ENCODE measurements around the gene SCAF11. TPM values are rescaled to one million over a fixed set of nuclear protein-coding genes. Genes with fewer than 3 reads are reported as not detected.

Gene SCAF11
- polyA plus RNA-seq, 1 donor (not counting 4 experiments of a cell fraction or from before 2014, with no cell fraction given) = 54.5 TPM

DNA sequence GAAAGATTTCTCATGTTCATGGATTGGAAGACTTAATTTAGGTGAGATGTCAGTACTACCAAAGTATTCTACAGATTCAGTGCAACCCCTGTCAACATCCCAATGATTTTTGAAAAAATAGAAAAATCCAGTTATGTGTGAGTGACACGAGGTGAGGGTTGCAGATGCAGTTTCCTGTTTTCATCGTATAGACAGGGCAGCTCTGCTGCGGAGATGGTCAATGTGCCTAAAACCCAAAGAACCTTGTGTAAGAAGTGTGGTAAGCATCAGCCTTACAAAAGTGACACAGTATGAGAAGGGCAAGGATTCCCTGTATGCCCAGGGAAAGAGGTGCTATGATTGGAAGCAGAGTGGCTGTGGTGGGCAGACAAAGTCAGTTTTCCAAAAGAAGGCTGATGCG, 94.4 kb downstream of the SCAF11 start:
- H3K27ac ChIP-seq (ENCODE audit: control insufficient read depth, insufficient read depth, low read length) = no peak overlapping the region
- DNase-seq (ENCODE audit: low read depth, low spot score) = no peak
- TF ChIP-seq EZH2 (IDR thresholded peaks at IDR 0.05; ENCODE audit: low read length) = no peak
- TF ChIP-seq, protein P1, sequence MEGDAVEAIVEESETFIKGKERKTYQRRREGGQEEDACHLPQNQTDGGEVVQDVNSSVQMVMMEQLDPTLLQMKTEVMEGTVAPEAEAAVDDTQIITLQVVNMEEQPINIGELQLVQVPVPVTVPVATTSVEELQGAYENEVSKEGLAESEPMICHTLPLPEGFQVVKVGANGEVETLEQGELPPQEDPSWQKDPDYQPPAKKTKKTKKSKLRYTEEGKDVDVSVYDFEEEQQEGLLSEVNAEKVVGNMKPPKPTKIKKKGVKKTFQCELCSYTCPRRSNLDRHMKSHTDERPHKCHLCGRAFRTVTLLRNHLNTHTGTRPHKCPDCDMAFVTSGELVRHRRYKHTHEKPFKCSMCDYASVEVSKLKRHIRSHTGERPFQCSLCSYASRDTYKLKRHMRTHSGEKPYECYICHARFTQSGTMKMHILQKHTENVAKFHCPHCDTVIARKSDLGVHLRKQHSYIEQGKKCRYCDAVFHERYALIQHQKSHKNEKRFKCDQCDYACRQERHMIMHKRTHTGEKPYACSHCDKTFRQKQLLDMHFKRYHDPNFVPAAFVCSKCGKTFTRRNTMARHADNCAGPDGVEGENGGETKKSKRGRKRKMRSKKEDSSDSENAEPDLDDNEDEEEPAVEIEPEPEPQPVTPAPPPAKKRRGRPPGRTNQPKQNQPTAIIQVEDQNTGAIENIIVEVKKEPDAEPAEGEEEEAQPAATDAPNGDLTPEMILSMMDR (optimal IDR thresholded peaks at IDR 0.05 in 1 of 3, IDR thresholded peaks at IDR 0.05 in 1 of 3, conservative IDR thresholded peaks at IDR 0.05 in 1 of 3; ENCODE audit: extremely low read depth in 1 of 3, insufficient read depth in 2 of 3, low read length in 3 of 3) = no peak
- peaks cover 5 to 18% of the 10 kb centered on the region in 2 experiments for H3K36me3 ChIP-seq (ENCODE audit: control insufficient read depth in 2 of 2, extremely low read depth in 1 of 2, insufficient read depth in 2 of 2, low read length in 2 of 2)
- no peaks in the 10 kb centered on the region for H3K27me3 ChIP-seq (ENCODE audit: control insufficient read depth, extremely low read depth, insufficient read depth, low read length)
- no peaks in the 10 kb centered on the region for H3K9me3 ChIP-seq (ENCODE audit: control insufficient read depth, low read depth, low read length)
- no peaks in the 10 kb centered on the region for H3K4me1 ChIP-seq (ENCODE audit: control insufficient read depth, extremely low read depth, insufficient read depth, low read length)
- no peaks in the 10 kb centered on the region for H4K20me1 ChIP-seq (ENCODE audit: control insufficient read depth, extremely low read depth, insufficient read depth, low read length)
- H3K9ac ChIP-seq (ENCODE audit: control insufficient read depth, extremely low read depth, insufficient read depth, low read length) = no peak overlapping the region
- dilution Hi-C loops (cut with MboI; ENCODE audit: extremely low pct_ligation_motif_present, low sequenced_read_pairs) = no loop called here
- no peak overlapping the region for H3K4me3 ChIP-seq (ENCODE audit: control insufficient read depth in 2 of 3, extremely low read depth in 1 of 3, insufficient read depth in 2 of 3, low read depth in 1 of 3, low read length in 3 of 3)
- no peak overlapping the region for H3K4me2 ChIP-seq (ENCODE audit: control insufficient read depth, extremely low read depth, insufficient read depth, low read depth, low read length)
- no peaks in the 10 kb centered on the region for H3K9me1 ChIP-seq (ENCODE audit: control insufficient read depth, extremely low read depth, insufficient read depth, low read length)
- no peaks in the 10 kb centered on the region for H3K79me2 ChIP-seq (ENCODE audit: control insufficient read depth, insufficient read depth, low read length)
- FAIRE-seq = no peak
- no peak overlapping the region for H2AFZ ChIP-seq (ENCODE audit: control insufficient read depth, low read length)

DNA sequence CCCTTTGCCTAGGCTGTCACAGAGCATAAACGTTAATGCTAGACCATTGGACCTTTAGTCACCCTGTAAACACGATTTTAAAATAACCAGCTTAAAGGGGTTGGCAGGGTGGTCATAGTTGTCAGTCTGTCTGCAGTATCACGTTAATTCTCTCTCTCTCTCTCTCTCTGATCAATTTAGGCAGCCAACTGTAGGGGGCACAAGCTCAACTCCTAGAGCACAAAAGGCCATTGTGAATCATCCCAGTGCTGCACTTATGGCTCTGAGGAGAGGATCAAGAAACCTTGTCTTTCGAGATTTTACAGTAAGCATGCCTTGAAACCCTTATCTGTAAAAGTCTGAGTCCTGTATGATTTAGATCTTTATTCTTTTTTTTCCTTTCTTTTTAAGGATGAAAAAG, 97.1 kb downstream of the SCAF11 start:
- no peak overlapping the region for H3K4me3 ChIP-seq (ENCODE audit: control insufficient read depth in 2 of 3, extremely low read depth in 1 of 3, insufficient read depth in 2 of 3, low read depth in 1 of 3, low read length in 3 of 3)
- no peak for TF ChIP-seq EZH2 (IDR thresholded peaks at IDR 0.05; ENCODE audit: low read length)
- TF ChIP-seq, protein P1 (optimal IDR thresholded peaks at IDR 0.05 in 1 of 3, IDR thresholded peaks at IDR 0.05 in 1 of 3, conservative IDR thresholded peaks at IDR 0.05 in 1 of 3; ENCODE audit: extremely low read depth in 1 of 3, insufficient read depth in 2 of 3, low read length in 3 of 3) = peak; percentile 7 to 25 (median 23)
- H2AFZ ChIP-seq (ENCODE audit: control insufficient read depth, low read length) = no peak overlapping the region
- H3K79me2 ChIP-seq (ENCODE audit: control insufficient read depth, insufficient read depth, low read length) = no peaks in the 10 kb centered on the region
- no peaks in the 10 kb centered on the region for H3K4me1 ChIP-seq (ENCODE audit: control insufficient read depth, extremely low read depth, insufficient read depth, low read length)
- H3K9me1 ChIP-seq (ENCODE audit: control insufficient read depth, extremely low read depth, insufficient read depth, low read length) = no peaks in the 10 kb centered on the region
- peak; percentile 20 for FAIRE-seq
- no peaks in the 10 kb centered on the region for H3K27me3 ChIP-seq (ENCODE audit: control insufficient read depth, extremely low read depth, insufficient read depth, low read length)
- DNase-seq (ENCODE audit: low read depth, low spot score) = no peak
- peaks cover 5 to 18% of the 10 kb centered on the region in 2 experiments for H3K36me3 ChIP-seq (ENCODE audit: control insufficient read depth in 2 of 2, extremely low read depth in 1 of 2, insufficient read depth in 2 of 2, low read length in 2 of 2)
- H3K9ac ChIP-seq (ENCODE audit: control insufficient read depth, extremely low read depth, insufficient read depth, low read length) = no peak overlapping the region
- H4K20me1 ChIP-seq (ENCODE audit: control insufficient read depth, extremely low read depth, insufficient read depth, low read length) = no peaks in the 10 kb centered on the region
- no peak overlapping the region for H3K4me2 ChIP-seq (ENCODE audit: control insufficient read depth, extremely low read depth, insufficient read depth, low read depth, low read length)
- dilution Hi-C loops (cut with MboI; ENCODE audit: extremely low pct_ligation_motif_present, low sequenced_read_pairs) = no loop called here
- no peaks in the 10 kb centered on the region for H3K9me3 ChIP-seq (ENCODE audit: control insufficient read depth, low read depth, low read length)
- H3K27ac ChIP-seq (ENCODE audit: control insufficient read depth, insufficient read depth, low read length) = no peak overlapping the region

Measured in keratinocyte (primary cell).